ENCODE data around the gene STIM1.
A peak's percentile ranks its signal among the peaks of the same experiment; 100 is the strongest.
"Not testable (repeated sequence)": the region's sequence is repeated elsewhere in the genome, so short reads cannot be mapped to it uniquely, and the experiment has no call there.

Gene STIM1

DNA sequence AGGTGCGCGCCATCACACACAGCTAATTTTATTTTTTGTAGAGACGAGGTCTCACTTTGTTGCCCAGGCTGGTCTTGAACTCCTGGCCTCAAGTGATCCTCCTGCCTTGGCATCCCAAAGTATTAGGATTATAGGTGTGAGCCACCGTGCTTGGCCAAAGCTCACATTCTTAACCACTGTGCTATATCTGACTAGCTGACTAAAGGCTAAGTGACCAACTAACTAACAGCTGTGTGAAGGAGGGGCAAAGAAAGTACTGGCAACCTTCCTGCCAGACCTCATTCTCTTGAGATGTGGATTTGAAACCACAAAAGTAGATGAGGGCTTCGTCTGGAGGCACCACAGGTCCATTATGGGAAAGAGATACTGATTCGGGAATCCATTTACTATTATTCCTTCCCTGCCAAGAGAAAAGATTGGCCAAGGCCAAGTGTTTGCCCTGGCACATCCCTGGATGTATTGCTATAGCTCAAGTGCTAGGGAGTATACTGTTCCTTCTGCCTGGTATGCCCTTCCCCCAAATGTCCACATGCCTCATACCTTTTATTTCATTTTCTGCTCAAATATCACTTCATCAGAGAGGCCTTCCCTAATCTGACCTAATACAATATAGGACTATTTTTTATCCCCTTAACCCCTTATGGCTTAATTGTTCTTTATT, 186.4 kb downstream of the STIM1 start:
- DNase-seq: no peak

DNA sequence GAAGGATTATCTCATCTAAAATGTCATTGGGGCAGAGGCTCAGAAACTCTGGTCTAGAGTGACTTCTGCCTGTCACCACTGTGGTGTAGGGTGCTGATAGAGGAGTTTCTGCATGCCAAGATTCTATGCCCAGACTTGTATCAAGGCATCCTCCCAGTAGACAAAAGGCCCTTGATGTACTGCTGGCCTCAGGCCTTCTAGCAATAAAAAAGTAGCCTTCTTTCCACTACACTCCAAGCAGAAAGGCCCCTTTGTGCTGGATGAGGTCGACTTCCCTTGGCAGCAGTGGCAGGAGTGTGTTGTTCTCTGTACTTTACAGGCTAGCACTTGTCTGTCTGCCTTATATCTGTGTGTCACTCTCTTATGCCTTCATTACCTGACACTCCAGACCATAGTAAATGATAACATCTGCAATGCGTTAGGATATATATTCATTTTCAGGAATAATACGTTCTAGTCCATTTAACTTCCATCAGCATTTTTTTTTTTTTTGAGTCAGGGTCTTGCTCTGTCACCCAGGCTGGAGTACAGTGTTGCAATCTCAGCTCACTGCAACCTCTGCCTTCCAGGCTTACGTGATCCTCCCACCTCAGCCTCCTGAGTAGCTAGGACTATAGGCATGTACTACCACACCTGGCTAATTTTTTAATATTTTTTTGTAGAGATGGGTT, 189.6 kb downstream of the STIM1 start:
- DNase-seq: no peak

DNA sequence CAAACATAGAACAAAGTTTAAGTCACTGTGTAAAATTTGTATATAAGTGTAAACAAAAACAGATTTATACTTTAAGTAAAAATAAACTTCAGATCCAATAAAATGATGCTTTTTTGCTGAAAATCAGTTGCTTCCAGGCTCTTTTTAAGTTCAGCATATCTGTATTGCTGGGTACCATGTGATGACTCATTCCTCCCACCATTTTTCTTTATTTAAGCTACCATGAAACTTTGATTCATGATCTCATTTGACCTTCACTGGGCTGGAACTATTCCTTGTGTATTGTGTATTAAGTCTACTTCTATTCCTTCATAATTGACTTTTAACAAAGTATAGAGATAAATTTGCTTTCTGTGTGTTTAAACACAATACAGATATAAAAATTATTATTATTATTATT, 192.9 kb downstream of the STIM1 start:
- DNase-seq: no peak

DNA sequence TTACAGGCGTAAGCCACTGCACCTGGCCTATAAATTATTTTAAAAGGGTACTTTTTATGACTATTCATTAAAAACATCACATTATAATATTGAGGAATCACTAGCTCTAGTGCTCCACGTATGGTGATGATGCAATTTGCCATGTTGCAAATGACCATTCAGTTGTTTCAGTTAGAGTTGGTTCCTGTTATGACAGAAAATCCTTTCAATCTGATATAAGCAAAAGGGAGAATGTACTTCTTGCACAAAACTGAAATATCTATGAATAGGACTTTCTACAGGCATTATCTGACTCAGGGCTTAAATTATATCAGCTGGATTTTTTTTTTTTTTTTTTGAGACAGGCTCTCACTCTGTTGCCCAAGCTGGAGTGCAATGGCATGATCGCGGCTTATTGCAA, 193.5 kb downstream of the STIM1 start:
- DNase-seq: no peak

DNA sequence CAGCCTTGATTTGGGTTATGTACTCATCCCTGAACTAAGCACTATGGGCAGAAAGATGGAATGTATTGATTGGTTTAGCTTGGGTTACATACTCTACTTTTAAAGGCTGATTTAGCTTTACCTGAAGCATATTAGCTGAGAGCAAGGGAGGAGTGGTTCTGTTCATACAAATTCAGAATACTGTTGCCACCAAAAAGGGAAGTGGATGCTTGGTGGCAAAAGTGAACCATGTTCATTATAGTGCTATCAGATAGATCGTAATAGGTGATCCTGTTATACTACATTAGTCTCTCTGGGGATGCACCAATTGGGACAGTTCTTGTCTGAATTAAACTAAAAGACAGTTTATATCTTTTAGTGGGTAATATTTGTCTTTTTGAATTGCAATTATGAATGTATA, 194.7 kb downstream of the STIM1 start:
- DNase-seq: no peak

DNA sequence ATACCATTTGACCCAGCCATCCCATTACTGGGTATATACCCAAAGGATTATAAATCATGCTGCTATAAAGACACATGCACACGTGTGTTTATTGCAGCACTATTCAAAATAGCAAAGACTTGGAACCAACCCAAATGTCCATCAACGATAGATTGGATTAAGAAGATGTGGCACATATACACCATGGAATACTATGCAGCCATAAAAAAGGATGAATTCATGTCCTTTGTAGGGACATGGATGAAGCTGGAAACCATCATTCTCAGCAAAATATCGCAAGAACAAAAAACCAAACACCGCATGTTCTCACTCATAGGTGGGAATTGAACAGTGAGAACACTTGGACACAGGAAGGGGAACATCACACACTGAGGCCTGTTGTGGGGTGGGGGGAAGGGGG, 197.7 kb downstream of the STIM1 start:
- DNase-seq: not testable (repeated sequence)

DNA sequence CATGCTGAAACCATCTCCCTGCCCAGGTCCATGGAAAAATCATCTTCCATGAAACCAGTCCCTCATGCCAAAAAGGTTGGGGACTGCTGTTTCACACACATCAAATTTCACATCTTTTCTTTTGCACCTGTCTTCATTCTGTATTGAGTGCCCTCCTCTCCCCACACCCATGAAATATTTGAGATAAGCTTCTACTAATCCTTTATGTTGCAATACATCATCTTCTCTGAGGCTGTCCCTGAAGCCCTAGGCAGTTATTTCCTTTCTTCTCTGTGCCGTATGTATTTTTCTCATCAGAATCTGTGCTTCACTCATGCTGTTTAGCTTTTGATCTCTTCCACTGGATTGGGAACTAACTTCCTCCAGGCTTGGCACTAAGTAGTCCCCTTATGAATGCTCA, 199.2 kb downstream of the STIM1 start:
- DNase-seq: no peak

DNA sequence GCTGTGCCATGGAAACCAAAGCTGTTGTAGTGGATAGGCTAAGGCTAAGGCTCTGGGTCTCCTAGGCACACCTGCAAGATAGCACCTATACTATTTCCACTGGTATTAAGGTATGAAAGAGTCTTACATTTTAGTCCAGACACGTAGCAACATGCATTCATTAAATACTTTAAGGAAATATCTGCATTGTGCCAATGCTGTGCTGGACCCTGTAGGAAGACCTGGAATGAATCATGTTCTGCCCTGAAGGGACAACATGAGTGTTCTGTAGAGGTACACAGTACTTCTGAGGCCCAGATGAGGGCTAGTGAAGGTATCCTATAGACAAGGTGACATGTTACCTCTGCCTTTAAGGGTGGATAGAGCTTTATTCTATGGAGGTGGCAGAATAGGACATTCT, 204.0 kb downstream of the STIM1 start:
- DNase-seq: no peak

DNA sequence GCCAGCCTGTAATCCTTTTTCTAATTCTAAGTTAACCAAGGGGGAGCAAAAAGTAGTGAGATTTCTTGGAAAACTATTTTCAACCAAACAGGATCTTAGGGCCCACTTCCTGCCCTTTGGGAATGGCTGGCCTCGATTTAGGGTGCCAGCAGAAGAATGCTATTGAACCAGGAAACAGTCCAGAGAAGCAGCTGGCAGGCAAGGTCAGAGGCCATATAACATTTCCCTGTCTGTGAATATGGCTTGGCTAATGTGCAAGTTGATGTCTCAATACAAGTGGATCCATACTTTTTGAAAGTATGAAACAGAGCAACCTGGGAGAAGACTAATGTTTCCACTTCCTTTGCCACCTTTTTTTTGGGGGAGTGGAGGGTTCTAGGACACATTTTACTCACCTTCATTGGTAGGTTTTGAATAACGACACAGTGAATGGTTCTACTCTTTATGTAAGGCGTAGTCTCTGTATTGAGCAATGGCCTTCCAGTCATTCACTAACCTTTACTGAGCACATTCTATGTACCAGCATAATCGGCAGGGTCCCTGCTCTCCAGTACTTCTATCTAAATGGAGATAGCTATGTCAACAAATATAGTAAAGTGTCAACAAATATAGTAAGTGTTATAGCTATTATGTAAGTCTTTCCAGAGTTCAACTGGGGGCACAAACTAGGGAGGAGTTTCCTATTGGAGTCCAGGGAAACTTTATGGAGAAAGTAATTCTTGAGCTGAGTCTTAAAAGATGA, 204.9 kb downstream of the STIM1 start:
- no peak for DNase-seq

DNA sequence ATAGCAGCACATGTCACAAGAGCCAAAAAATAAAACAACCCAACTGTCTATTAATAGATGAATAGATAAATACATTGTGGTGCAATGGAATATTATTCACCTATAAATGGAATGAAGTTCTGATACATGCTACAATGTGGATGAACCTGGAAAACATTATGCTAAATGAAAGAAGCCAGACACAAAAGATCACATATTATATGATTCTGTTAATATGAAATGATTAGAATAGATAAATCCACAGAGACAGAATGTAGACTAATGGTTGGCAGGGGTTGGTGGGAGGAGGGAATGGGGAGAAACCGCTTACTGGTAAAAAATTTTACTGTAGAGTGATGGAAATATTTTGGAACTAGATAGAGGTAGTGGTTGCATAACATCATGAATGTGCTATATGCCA, 206.2 kb downstream of the STIM1 start:
- DNase-seq: no peak

DNA sequence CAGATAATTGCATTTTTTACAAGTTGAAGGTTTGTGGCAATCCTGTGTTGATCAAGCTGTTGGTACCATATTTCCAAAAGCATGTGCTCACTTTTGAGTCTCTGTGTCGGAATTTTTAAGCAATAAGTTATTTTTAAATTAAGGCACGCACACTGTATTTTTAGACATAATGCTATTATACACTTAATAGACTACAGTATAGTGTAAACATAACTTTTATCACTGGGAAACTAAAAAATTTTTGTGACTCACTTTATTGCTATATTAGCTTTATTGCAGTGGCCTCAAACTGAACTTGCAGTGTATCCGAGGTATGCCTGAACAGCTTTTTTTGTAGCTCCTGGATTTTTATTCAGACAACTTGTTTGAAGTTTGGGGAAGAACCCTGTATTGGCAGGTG, 207.9 kb downstream of the STIM1 start:
- no peak for DNase-seq

DNA sequence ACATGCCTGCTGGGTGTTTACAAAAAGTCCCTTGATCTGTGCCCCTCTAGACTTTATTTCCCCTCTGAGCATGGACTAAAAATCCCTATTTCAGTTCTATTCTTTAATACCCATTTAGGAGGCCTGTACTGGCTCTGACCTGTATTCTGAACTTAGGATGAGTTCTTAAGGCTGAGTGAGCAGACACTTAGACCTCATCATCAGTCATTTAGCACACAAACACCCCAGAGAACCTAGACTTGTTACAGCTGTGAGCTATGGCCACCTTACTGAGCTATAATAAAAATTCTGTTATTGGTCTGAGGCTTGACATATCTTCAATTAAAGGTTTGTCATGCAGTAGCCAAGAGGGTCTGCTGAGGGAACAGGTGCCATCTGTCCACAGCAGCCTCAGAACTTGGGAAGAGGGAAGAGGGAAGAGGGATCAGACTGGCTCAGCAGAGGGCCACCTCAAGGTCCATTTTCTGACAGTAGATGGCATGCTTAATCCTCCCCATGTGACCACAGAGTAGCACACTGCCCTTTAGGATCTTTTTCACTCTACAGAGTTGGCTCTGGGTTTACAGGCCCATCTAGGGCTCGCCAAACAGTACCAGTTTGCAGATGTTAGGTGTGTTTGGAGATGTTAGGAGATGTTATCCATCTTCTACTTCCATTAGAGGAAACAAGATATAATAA, 209.0 kb downstream of the STIM1 start:
- DNase-seq: no peak

DNA sequence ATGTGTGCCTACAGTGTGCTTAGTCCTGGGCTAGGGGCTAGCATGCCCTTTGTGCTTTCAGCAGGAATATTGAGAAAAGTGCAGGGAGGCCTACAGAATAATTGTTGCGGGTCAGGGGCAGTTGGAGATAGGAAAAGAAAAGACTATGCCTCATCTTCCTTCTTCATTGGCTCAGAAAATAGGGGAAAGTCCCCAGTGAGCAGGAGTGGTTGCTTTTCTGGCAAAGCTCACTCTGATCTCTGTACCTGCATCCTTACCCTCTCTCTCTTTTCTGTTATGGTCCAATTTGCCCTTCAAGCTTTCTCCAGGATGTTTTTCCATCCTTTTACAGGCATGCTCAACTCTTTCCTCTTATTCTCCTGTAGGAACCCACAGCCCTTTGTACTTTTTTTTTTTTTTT, 209.6 kb downstream of the STIM1 start:
- no peak for DNase-seq

DNA sequence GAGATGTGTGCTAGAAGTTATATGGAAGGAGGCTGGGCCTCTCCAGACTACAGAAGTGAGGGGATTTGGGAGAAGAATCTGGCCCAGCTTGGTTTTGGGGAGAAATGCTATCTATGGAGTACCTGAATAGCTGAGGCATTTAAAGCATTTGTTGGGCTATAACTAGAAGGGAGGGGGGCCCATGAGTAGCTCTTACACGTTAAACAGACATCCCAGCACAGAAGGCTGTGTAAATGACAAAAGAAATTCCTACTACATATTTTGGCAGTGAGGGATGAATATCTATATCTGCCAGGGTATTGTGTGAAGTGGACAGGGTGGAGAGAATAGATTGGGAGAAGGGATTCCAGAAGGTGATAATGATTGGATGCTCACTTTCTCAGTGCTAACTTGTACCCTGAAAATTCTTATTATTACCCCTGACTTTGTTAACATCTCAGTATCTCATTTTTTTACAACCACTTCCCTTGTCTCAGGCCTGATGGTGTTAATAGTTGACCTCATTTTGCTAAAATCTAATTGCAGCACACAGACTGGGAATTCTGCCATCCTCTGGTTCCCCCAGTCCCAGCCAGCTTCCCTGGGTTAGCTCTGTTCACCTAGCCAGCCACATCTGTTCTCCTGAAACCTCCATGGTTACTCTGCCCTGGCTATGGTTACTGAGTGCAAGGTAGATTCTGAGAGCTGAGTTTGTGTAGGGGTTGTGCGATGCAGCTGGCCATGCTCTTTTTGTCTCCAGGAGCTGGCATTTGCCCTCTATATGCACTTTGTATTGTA, 210.3 kb downstream of the STIM1 start:
- DNase-seq: no peak

DNA sequence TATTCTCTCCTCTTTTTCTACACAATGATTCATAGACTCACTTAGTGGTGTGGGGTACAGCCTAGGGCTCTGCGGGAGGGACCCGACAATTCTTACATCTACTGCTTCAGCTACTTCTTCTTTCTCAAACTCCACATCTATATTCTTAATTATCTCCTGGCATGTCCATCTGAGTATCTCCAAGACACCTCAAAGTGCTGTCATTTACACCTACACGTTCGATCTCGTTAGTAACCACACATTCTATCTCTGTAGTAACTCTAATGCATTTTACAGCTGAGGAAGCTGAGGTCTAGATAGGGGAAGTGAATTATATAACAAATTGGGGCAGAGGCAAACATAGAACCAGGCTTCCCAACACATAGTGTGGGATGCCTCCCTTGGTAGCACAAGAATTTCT, 211.4 kb downstream of the STIM1 start:
- no peak for DNase-seq

DNA sequence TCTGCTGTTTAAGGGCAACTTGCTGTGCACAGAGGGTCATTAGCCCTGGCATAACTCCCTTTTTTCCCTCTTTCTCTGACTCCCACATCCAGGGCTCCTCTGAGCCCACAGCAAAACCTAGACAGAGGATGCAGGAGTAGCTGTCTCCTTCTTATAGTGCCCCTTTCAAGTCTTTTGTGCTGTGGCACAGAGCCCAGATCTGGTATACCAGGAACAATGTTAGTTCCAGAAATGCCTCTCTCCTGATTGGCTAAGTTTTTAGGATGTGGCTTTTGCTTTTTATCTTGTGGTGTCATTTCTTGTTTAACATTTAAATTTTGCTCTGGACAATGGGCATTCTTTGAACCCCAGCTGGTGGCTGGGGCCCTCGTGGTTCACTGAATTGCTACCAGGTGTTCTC, 213.5 kb downstream of the STIM1 start:
- DNase-seq: no peak

DNA sequence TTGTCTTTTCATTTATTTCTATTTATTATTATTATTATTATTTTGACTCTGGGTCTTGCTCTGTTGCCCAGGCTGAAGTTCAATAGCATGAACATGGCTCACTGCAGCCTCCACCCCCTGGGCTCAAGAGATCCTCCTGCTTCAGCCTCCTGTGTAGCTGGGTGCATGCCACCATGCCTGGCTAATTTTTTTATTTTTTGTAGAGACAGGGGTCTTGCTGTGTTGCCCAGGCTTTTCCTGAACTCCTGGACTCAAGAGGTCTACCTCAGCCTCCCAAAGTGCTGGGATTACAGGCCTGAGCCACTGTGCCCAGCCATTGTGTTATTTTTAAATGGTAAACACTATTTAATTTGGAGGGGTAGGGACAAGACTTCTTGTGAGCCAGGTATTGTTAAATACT, 215.9 kb downstream of the STIM1 start:
- no peak for DNase-seq

DNA sequence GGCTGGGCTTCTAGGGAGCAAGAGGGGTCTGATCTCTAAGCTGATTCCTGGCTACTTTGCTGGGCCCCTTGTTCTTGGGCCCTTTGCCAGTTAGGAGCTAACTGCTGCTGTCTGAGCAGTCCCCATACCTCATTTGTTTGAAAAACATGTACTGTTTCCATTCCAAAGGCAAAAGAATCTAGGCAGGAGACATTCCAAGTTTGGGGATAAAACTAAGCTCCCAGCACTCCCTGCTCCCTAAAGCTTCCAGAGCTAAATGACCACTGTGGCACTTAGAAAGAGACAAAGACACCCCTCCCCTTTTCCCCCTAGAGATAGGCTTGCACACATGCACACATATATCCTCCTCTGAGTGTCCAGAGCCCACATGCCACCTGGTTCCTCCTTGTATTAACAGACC, 216.4 kb downstream of the STIM1 start:
- no peak for DNase-seq

DNA sequence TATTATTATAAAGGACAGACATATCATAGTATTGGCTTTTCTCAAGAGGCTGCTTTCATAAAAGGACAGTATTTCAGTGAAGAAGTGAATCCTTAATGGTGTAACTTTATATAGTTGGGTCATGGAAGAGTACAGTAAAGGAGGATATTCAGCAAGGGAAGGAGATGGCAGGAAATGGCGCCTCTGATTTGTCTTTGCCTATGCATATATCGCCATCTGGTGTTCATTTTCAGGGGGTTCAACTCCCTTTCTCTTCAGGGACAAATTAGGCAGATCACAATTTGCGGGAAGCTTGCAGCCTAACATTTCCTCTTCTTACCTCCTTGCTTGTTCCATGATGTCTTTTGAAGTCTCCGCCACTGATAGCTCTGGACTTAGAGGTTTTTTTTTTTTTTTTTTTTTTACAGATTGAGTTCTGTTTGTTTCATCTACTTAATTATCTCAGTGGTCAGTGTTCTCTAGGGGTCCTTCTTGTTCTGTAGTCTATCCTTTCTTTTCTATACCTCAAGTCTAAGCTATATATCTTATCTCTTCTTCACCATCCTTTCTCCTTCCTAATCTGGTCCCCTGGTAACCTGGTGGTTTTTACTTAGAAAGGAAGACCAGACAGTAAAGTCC, 217.3 kb downstream of the STIM1 start:
- DNase-seq: peak; percentile 66

DNA sequence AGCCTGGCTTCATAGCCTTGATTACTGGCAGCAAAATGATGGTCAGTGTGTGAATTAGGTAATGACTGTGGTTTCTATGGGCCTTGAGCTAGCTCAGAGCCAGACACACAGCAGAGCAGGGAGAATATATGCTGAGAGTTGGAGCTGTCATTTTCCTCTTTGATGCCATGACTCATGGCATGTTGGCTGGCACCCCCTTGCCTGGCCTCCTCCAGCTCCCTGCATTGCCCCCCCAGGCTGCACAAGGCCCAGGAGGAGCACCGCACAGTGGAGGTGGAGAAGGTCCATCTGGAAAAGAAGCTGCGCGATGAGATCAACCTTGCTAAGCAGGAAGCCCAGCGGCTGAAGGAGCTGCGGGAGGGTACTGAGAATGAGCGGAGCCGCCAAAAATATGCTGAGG, 218.8 kb downstream of the STIM1 start:
- no peak for DNase-seq

DNA sequence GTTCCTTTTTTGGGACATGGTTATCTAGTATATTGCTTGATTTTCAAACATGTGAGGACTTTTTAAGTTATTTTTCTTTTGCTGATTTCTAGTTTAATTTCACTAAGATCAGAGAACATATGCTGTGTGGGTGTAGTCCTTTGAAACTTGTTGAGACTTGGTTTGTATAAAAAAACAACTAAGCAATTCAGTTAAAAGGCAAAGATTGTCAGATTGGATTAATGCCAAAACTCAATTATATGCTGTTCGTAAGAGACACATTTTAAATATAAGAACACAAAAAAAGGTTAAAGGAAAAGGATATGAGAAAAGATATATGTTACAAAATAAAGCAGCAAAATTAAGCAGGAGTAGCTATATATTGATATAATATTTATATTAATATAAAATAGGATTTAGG, 221.3 kb downstream of the STIM1 start:
- DNase-seq: no peak

DNA sequence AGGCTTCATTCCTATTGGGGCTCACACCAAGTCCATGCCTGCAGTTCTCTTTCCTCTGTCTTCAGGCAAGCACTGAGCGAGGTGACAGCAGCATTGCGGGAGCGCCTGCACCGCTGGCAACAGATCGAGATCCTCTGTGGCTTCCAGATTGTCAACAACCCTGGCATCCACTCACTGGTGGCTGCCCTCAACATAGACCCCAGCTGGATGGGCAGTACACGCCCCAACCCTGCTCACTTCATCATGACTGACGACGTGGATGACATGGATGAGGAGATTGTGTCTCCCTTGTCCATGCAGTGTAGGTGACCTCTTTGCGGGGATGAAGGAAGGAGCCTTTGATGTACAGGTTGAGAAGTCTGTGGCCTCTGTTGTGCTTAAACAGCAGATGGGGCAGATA, 227.7 kb downstream of the STIM1 start:
- DNase-seq: no peak
